ENCODE data around the gene MFGE8.

MFGE8 gene

GRCh38 chr15:88881775-88882174 lies 31.4 kb downstream of the MFGE8 start:
- in situ Hi-C loops (cut with MboI; ENCODE audit: low pct_unique_long_range_greater_than_20kb, low sequenced_read_pairs, unreplicated experiment), result no loop called here
- DNase-seq (ENCODE audit: low spot score), result no peak
- no peak for TF ChIP-seq CTCF (IDR thresholded peaks at IDR 0.05; ENCODE audit: extremely low read depth, insufficient read depth, missing control alignments)

GRCh38 chr15:88880944-88881740 lies 32.0 kb downstream of the MFGE8 start:
- no peak for TF ChIP-seq CTCF (IDR thresholded peaks at IDR 0.05; ENCODE audit: extremely low read depth, insufficient read depth, missing control alignments)
- DNase-seq (ENCODE audit: low spot score), result no peak
- in situ Hi-C loops (cut with MboI; ENCODE audit: low pct_unique_long_range_greater_than_20kb, low sequenced_read_pairs, unreplicated experiment), result no loop called here

GRCh38 chr15:88878720-88879184 lies 34.4 kb downstream of the MFGE8 start:
- in situ Hi-C loops (cut with MboI; ENCODE audit: low pct_unique_long_range_greater_than_20kb, low sequenced_read_pairs, unreplicated experiment), result no loop called here
- TF ChIP-seq CTCF (IDR thresholded peaks at IDR 0.05; ENCODE audit: extremely low read depth, insufficient read depth, missing control alignments), result peak; percentile 64
- DNase-seq (ENCODE audit: low spot score), result peak; percentile 82

GRCh38 chr15:88877906-88878305 lies 35.3 kb downstream of the MFGE8 start:
- no peak for DNase-seq (ENCODE audit: low spot score)
- TF ChIP-seq CTCF (IDR thresholded peaks at IDR 0.05; ENCODE audit: extremely low read depth, insufficient read depth, missing control alignments), result no peak
- in situ Hi-C loops (cut with MboI; ENCODE audit: low pct_unique_long_range_greater_than_20kb, low sequenced_read_pairs, unreplicated experiment), result no loop called here

GRCh38 chr15:88877415-88877814 lies 35.8 kb downstream of the MFGE8 start:
- no peak for DNase-seq (ENCODE audit: low spot score)
- in situ Hi-C loops (cut with MboI; ENCODE audit: low pct_unique_long_range_greater_than_20kb, low sequenced_read_pairs, unreplicated experiment), result no loop called here
- no peak for TF ChIP-seq CTCF (IDR thresholded peaks at IDR 0.05; ENCODE audit: extremely low read depth, insufficient read depth, missing control alignments)

- DNase-seq (ENCODE audit: low spot score), result no peak
- in situ Hi-C loops (cut with MboI; ENCODE audit: low pct_unique_long_range_greater_than_20kb, low sequenced_read_pairs, unreplicated experiment), result no loop called here
- no peak for TF ChIP-seq CTCF (IDR thresholded peaks at IDR 0.05; ENCODE audit: extremely low read depth, insufficient read depth, missing control alignments)
Observed at GRCh38 chr15:88876573-88876972, 36.6 kb downstream of the MFGE8 start.

Data from GM13977 (cell line).